ENCODE data around the gene MRPL34. TPM values are rescaled to one million over a fixed set of nuclear protein-coding genes. Genes with fewer than 3 reads are reported as not detected.

The MRPL34 gene
- total and polyA plus RNA-seq, 4 donors = 23.3 to 301 (median 140) TPM

GRCh38 chr19:17352608-17353280 is 47.1 kb downstream of the MRPL34 start:
- no peak overlapping the region for H3K4me3 ChIP-seq (ENCODE audit: low read depth in 1 of 3, low read length in 3 of 3)
- H3K9ac ChIP-seq (ENCODE audit: low read depth in 1 of 2, low read length in 2 of 2) = no peak overlapping the region
- H3K27ac ChIP-seq (ENCODE audit: low read depth in 1 of 2, low read length in 2 of 2) = no peak overlapping the region
- DNase-seq (ENCODE audit: low spot score) = no peak
- H3K27me3 ChIP-seq (ENCODE audit: control insufficient read depth in 4 of 4, insufficient read depth in 4 of 4, low read length in 3 of 4) = no peaks in the 10 kb centered on the region
- 53% methylated on average over 14 of the region's 14 CpGs for WGBS
- H3K4me1 ChIP-seq (ENCODE audit: control insufficient read depth in 4 of 4, insufficient read depth in 4 of 4, low read length in 3 of 4) = no peaks in the 10 kb centered on the region
- H3K36me3 ChIP-seq (ENCODE audit: control insufficient read depth in 4 of 4, insufficient read depth in 3 of 4, low read depth in 1 of 4, low read length in 3 of 4) = no peaks in the 10 kb centered on the region
- no peaks in the 10 kb centered on the region for H3K9me3 ChIP-seq (ENCODE audit: control insufficient read depth in 4 of 4, low read length in 3 of 4)
- TF ChIP-seq MAX (IDR thresholded peaks at IDR 0.05) = no peak
- peak; percentile 93 for TF ChIP-seq NR2F2 (IDR thresholded peaks at IDR 0.05)
- TF ChIP-seq ZBTB33 (IDR thresholded peaks at IDR 0.05) = no peak
- TF ChIP-seq HNF4A (conservative IDR thresholded peaks at IDR 0.05) = no peak

DNA sequence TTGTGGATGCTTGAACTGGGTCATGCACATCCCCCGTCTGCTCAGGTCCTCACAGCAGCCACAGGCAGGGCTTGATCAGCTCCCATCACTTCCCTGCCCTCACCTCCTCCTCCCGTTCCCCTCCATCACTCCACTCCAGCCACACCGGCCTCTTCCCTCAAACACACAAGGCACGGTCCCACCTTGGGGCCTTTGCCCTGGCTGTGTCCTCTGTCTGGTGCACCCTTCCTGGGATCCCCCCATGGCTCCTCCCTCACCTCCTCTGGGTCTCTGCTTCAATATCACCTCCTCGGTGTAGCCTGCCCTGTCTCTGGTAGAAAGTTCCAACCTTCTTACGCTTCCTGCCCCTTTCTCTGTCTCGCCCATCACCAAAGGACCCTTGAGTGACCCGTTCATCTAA is 47.7 kb downstream of the MRPL34 start:
- H3K27me3 ChIP-seq (ENCODE audit: control insufficient read depth in 4 of 4, insufficient read depth in 4 of 4, low read length in 3 of 4) = no peaks in the 10 kb centered on the region
- no peak overlapping the region for H3K9ac ChIP-seq (ENCODE audit: low read depth in 1 of 2, low read length in 2 of 2)
- H3K27ac ChIP-seq (ENCODE audit: low read depth in 1 of 2, low read length in 2 of 2) = no peak overlapping the region
- WGBS = 79% methylated on average over 8 of the region's 8 CpGs
- no peak for DNase-seq (ENCODE audit: low spot score)
- H3K36me3 ChIP-seq (ENCODE audit: control insufficient read depth in 4 of 4, insufficient read depth in 3 of 4, low read depth in 1 of 4, low read length in 3 of 4) = no peaks in the 10 kb centered on the region
- no peak for TF ChIP-seq FOXA1 (IDR thresholded peaks at IDR 0.05)
- TF ChIP-seq YY1 (IDR thresholded peaks at IDR 0.05) = no peak
- no peak for TF ChIP-seq RXRA (IDR thresholded peaks at IDR 0.05)
- TF ChIP-seq EGR1 (IDR thresholded peaks at IDR 0.05; ENCODE audit: low read depth in 2 of 2) = no peak
- TF ChIP-seq HNF4A (conservative IDR thresholded peaks at IDR 0.05) = no peak
- no peak for TF ChIP-seq HNF4G (IDR thresholded peaks at IDR 0.05)
- no peak for TF ChIP-seq REST (IDR thresholded peaks at IDR 0.05)
- TF ChIP-seq RAD21 (IDR thresholded peaks at IDR 0.05) = no peak
- TF ChIP-seq SP1 (IDR thresholded peaks at IDR 0.05) = no peak
- no peak for TF ChIP-seq TAF1 (conservative IDR thresholded peaks at IDR 0.05)
- no peak for TF ChIP-seq ZBTB33 (IDR thresholded peaks at IDR 0.05)
- no peak for TF ChIP-seq ATF3 (IDR thresholded peaks at IDR 0.05)
- no peak for TF ChIP-seq NR2F2 (IDR thresholded peaks at IDR 0.05)
- TF ChIP-seq FOXA2 (IDR thresholded peaks at IDR 0.05) = no peak
- TF ChIP-seq JUND (IDR thresholded peaks at IDR 0.05) = no peak
- TF ChIP-seq MAX (IDR thresholded peaks at IDR 0.05) = no peak
- TF ChIP-seq, protein P1, sequence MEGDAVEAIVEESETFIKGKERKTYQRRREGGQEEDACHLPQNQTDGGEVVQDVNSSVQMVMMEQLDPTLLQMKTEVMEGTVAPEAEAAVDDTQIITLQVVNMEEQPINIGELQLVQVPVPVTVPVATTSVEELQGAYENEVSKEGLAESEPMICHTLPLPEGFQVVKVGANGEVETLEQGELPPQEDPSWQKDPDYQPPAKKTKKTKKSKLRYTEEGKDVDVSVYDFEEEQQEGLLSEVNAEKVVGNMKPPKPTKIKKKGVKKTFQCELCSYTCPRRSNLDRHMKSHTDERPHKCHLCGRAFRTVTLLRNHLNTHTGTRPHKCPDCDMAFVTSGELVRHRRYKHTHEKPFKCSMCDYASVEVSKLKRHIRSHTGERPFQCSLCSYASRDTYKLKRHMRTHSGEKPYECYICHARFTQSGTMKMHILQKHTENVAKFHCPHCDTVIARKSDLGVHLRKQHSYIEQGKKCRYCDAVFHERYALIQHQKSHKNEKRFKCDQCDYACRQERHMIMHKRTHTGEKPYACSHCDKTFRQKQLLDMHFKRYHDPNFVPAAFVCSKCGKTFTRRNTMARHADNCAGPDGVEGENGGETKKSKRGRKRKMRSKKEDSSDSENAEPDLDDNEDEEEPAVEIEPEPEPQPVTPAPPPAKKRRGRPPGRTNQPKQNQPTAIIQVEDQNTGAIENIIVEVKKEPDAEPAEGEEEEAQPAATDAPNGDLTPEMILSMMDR (IDR thresholded peaks at IDR 0.05; ENCODE audit: low read depth, low read length, missing input control) = no peak
- TF ChIP-seq GABPA (IDR thresholded peaks at IDR 0.05 in 1 of 2, conservative IDR thresholded peaks at IDR 0.05 in 1 of 2) = no peak
- H3K4me1 ChIP-seq (ENCODE audit: control insufficient read depth in 4 of 4, insufficient read depth in 4 of 4, low read length in 3 of 4) = no peaks in the 10 kb centered on the region
- H3K9me3 ChIP-seq (ENCODE audit: control insufficient read depth in 4 of 4, low read length in 3 of 4) = no peaks in the 10 kb centered on the region
- H3K4me3 ChIP-seq (ENCODE audit: low read depth in 1 of 3, low read length in 3 of 3) = no peak overlapping the region
